IMR-90 (cell line): ENCODE results near the gene MCTP1. TPM values are rescaled to one million over a fixed set of nuclear protein-coding genes. Genes with fewer than 3 reads are reported as not detected.

Source experiments
- ATAC-seq: fragments of 200-7000 bp; cut with Tn5 transposase; 2 replicates; pipeline ENCODE4 v1.9.1; 2020; ENCODE audit warnings: low read depth, mild to moderate bottlenecking, moderate library complexity
- BruUV-seq: library from RNA; stranded (reverse); fragments of 400-500 nt; replicated peaks from 2 replicates; lab custom pipeline; 2021; lab: Mats Ljungman, UMichigan
- CTCF ChIA-PET: fragments of 300-600 bp; formaldehyde crosslinking; extraction: SDS; loops from one replicate; lab custom pipeline; 2021; ENCODE audit warnings: antibody characterized with exemption; lab: Yijun Ruan, JAX
- POLR2A ChIA-PET: fragments of 300-600 bp; sonication (Branson Sonifier 250); formaldehyde crosslinking; loops from one replicate; lab custom pipeline; 2022; ENCODE audit warnings: antibody characterized with exemption; ENCODE audit not compliant: unreplicated experiment; lab: Charles Lee
- DNase-seq: peaks from one replicate; pipeline ENCODE4 v3.0.0; 2013
- H2AFZ ChIP-seq: replicated peaks from 2 replicates; pipeline ENCODE3; 2013; ENCODE audit warnings: low read length, mild to moderate bottlenecking; ENCODE audit not compliant: poor library complexity
- H2AK5ac ChIP-seq: 2 replicates; pipeline ENCODE4 v1.6.1; 2013; ENCODE audit warnings: low read depth, low read length, inconsistent platforms
- H2AK9ac ChIP-seq: replicated peaks from 2 replicates; pipeline ENCODE3; 2013; ENCODE audit warnings: mild to moderate bottlenecking, low read depth, low read length, moderate library complexity; ENCODE audit not compliant: poor library complexity
- H2BK120ac ChIP-seq: 2 replicates; pipeline ENCODE4 v1.6.1; 2013; ENCODE audit warnings: low read depth, low read length, inconsistent platforms
- H2BK15ac ChIP-seq: 3 replicates; pipeline ENCODE4 v1.6.1; 2013; ENCODE audit warnings: low read depth, low read length, inconsistent platforms
- H2BK20ac ChIP-seq: 2 replicates; pipeline ENCODE4 v1.6.1; 2013; ENCODE audit warnings: low read depth, mild to moderate bottlenecking, inconsistent platforms, low read length, moderate library complexity
- H2BK5ac ChIP-seq: 2 replicates; pipeline ENCODE4 v1.6.1; 2013; ENCODE audit warnings: mild to moderate bottlenecking, low read depth, low read length, inconsistent platforms; ENCODE audit not compliant: poor library complexity, severe bottlenecking
- H3K14ac ChIP-seq: replicated peaks from 2 replicates; pipeline ENCODE4 v1.6.1; 2013; ENCODE audit warnings: low read depth, low read length, inconsistent platforms
- H3K18ac ChIP-seq: 2 replicates; pipeline ENCODE4 v1.6.1; 2013; ENCODE audit warnings: low read depth, low read length, control low read depth
- H3K23ac ChIP-seq: 2 replicates; pipeline ENCODE4 v1.6.1; 2013; ENCODE audit warnings: low read depth, low read length, inconsistent platforms
- H3K27ac ChIP-seq: 2 replicates; pipeline ENCODE4 v1.5.1; 2013; ENCODE audit warnings: mild to moderate bottlenecking, control low read depth, low read length; ENCODE audit not compliant: insufficient read depth
- H3K27me3 ChIP-seq: 2 replicates; pipeline ENCODE4 v1.6.1; 2013; ENCODE audit warnings: low read length; ENCODE audit not compliant: control insufficient read depth, insufficient read depth
- H3K36me3 ChIP-seq: 2 replicates; pipeline ENCODE4 v1.6.1; 2013; ENCODE audit warnings: low read length, mixed read lengths; ENCODE audit not compliant: control insufficient read depth, insufficient read depth
- H3K4ac ChIP-seq: 2 replicates; pipeline ENCODE4 v1.6.1; 2013; ENCODE audit warnings: low read depth, low read length, inconsistent platforms
- H3K4me1 ChIP-seq: 2 replicates; pipeline ENCODE4 v1.6.1; 2013; ENCODE audit warnings: low read length, mixed read lengths; ENCODE audit not compliant: control insufficient read depth, insufficient read depth
- H3K4me2 ChIP-seq: 2 replicates; pipeline ENCODE4 v1.6.1; 2013; ENCODE audit warnings: low read depth, mild to moderate bottlenecking, control low read depth, low read length, moderate library complexity
- H3K4me3 ChIP-seq: 2 replicates; pipeline ENCODE4 v1.5.1; 2013; ENCODE audit warnings: low read depth, mild to moderate bottlenecking, control low read depth, low read length, moderate library complexity; ENCODE audit not compliant: insufficient read depth
- H3K56ac ChIP-seq: 2 replicates; pipeline ENCODE4 v1.6.1; 2013; ENCODE audit warnings: low read length, inconsistent platforms; ENCODE audit not compliant: insufficient read depth; ENCODE audit errors: extremely low read depth
- H3K79me1 ChIP-seq, 2 experiments: 2 replicates each; pipeline ENCODE4 v1.6.1; 2013; ENCODE audit warnings: low read length in 2 of 2, inconsistent platforms in 1 of 2, low read depth in 1 of 2
- H3K9ac ChIP-seq: 2 replicates; pipeline ENCODE4 v1.6.1; 2013; ENCODE audit warnings: low read depth, low read length, control low read depth
- H3K9me1 ChIP-seq: 2 replicates; pipeline ENCODE4 v1.6.1; 2013; ENCODE audit warnings: low read length, inconsistent platforms; ENCODE audit not compliant: insufficient read depth
- H3K9me3 ChIP-seq: 2 replicates; pipeline ENCODE4 v1.6.1; 2013; ENCODE audit warnings: low read length; ENCODE audit not compliant: control insufficient read depth, insufficient read depth
- H4K20me1 ChIP-seq: 2 replicates; pipeline ENCODE4 v1.6.1; 2013; ENCODE audit warnings: low read length, inconsistent platforms; ENCODE audit not compliant: insufficient read depth
- H4K5ac ChIP-seq: 2 replicates; pipeline ENCODE4 v1.6.1; 2013; ENCODE audit warnings: mild to moderate bottlenecking, low read depth, low read length, control low read depth
- H4K8ac ChIP-seq, 2 experiments: 2 replicates each; pipeline ENCODE4 v1.6.1; 2013; ENCODE audit warnings: low read depth in 2 of 2, low read length in 2 of 2, control low read depth in 1 of 2, inconsistent platforms in 1 of 2
- H4K91ac ChIP-seq: 2 replicates; pipeline ENCODE4 v1.6.1; 2013; ENCODE audit warnings: low read depth, low read length, inconsistent platforms; ENCODE audit not compliant: insufficient read depth
- BHLHE40 ChIP-seq: fragments of 150-350 bp; IDR thresholded peaks from 2 replicates; pipeline ENCODE4 v1.6.1; 2016; ENCODE audit warnings: mild to moderate bottlenecking, low read depth, low read length
- CHD1 ChIP-seq: IDR thresholded peaks from 2 replicates; pipeline ENCODE4 v1.6.1; 2012; ENCODE audit warnings: low read depth, low read length, improper control_type of control experiment
- MAZ ChIP-seq: IDR thresholded peaks from 2 replicates; pipeline ENCODE4 v1.6.1; 2012; ENCODE audit warnings: low read depth, mild to moderate bottlenecking, low read length, improper control_type of control experiment, moderate library complexity, borderline replicate concordance
- NFE2L2 ChIP-seq: fragments of 150-350 bp; IDR thresholded peaks from 2 replicates; pipeline ENCODE4 v1.6.1; 2016; ENCODE audit warnings: low read depth, mild to moderate bottlenecking, low read length
- RAD21 ChIP-seq: IDR thresholded peaks from 2 replicates; pipeline ENCODE4 v1.6.1; 2012; ENCODE audit warnings: low read length, improper control_type of control experiment
- RCOR1 ChIP-seq: IDR thresholded peaks from 2 replicates; pipeline ENCODE4 v1.6.1; 2012; ENCODE audit warnings: mild to moderate bottlenecking, low read length, improper control_type of control experiment; ENCODE audit not compliant: insufficient replicate concordance
- RFX5 ChIP-seq: IDR thresholded peaks from 2 replicates; pipeline ENCODE4 v1.8.0; 2012; ENCODE audit warnings: low read depth, mild to moderate bottlenecking, low read length, moderate library complexity
- WGBS, 2 experiments: methylation state at CpG; one replicate each; pipeline versions ENCODE4 v1.1.5 to v1.1.7; 2013; ENCODE audit warnings: missing lambda C conversion rate in 2 of 2; ENCODE audit not compliant: insufficient read length in 1 of 2; ENCODE audit errors: extremely low coverage in 2 of 2; 5-methylcytosine and 5-hydroxymethylcytosine counted together
- dilution Hi-C: fragments of 300-500 bp; cut with HindIII; formaldehyde crosslinking; loops from one replicate; pipeline ENCODE4 v1.14.3; 2018; ENCODE audit warnings: low sequenced_read_pairs; ENCODE audit not compliant: unreplicated experiment
- in situ Hi-C: fragments of 300-500 bp; cut with MboI; formaldehyde crosslinking; loops from 3 replicates; pipeline ENCODE4 v1.14.3; 2019; ENCODE audit warnings: low sequenced_read_pairs, inconsistent platforms, mixed read lengths
- intact Hi-C: fragments of 100-400 bp; cut with micrococcal nuclease; formaldehyde crosslinking; loops from 2 replicates; pipeline ENCODE4 v1.10.0; 2022
- polyA plus RNA-seq, 3 experiments: library from polyadenylated mRNA; depleted of rRNA; stranded (reverse); fragments of >200 nt; gene quantifications; 2 replicates each; pipeline ENCODE4 v1.2.3, GENCODE V29; 2012; ENCODE audit warnings: low replicate concordance in 1 of 3
- total RNA-seq: library from RNA; depleted of rRNA; stranded (reverse); fragments of >200 nt; gene quantifications from 2 replicates; pipeline ENCODE4 v1.2.3, GENCODE V29; 2012
- TF ChIP-seq, protein P1 (sequence below): fragments of 150-350 bp; IDR thresholded peaks from 2 replicates; pipeline ENCODE4 v1.6.1; 2016; ENCODE audit warnings: low read depth, mild to moderate bottlenecking, low read length, moderate library complexity, borderline replicate concordance

The MCTP1 gene
- total and polyA plus RNA-seq, 2 of the 4 experiments (the other 2 are of a cell fraction) = 0.21 TPM; not detected in 1

DNA sequence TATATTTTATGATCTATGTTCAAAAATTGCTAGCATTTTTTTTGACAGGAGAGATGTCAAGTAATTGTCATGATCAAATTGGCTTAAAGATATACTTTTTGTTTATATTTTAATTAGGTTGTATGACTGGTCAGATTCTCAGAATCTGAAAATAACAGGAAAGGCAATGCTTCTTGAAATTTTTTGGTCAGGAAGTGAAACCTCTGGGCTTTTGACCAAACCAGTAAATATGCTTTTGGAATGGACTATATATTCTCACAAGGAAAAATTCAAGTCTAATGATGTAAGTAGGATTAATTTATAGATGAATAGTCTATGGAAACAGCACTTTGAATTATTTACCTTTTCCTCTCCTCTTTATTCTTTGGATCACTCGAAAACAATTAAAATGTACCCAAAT lies 614.2 kb downstream of the MCTP1 start:
- no peaks in the 10 kb centered on the region for H3K9me3 ChIP-seq
- no peak overlapping the region for H4K5ac ChIP-seq
- no peak overlapping the region for H2AFZ ChIP-seq
- TF ChIP-seq, protein P1, sequence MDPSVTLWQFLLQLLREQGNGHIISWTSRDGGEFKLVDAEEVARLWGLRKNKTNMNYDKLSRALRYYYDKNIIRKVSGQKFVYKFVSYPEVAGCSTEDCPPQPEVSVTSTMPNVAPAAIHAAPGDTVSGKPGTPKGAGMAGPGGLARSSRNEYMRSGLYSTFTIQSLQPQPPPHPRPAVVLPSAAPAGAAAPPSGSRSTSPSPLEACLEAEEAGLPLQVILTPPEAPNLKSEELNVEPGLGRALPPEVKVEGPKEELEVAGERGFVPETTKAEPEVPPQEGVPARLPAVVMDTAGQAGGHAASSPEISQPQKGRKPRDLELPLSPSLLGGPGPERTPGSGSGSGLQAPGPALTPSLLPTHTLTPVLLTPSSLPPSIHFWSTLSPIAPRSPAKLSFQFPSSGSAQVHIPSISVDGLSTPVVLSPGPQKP = no peak
- no peak for TF ChIP-seq RFX5
- no peak for TF ChIP-seq NFE2L2
- TF ChIP-seq RAD21 = no peak
- TF ChIP-seq BHLHE40 = no peak
- TF ChIP-seq MAZ = no peak
- TF ChIP-seq CHD1 = no peak
- no peak for TF ChIP-seq RCOR1
- H3K9ac ChIP-seq = no peak overlapping the region
- no peaks in the 10 kb centered on the region for H3K9me1 ChIP-seq
- no peak for ATAC-seq
- H3K4me2 ChIP-seq = no peak overlapping the region
- H3K79me1 ChIP-seq = no peaks in the 10 kb centered on the region
- POLR2A ChIA-PET = no interaction called here
- no peak overlapping the region for H2AK9ac ChIP-seq
- H3K27me3 ChIP-seq = no peaks in the 10 kb centered on the region
- no peak overlapping the region for H2BK5ac ChIP-seq
- no CpG with 5 or more reads among the region's 1 CpG for WGBS, 2 experiments
- H4K20me1 ChIP-seq = no peaks in the 10 kb centered on the region
- H3K14ac ChIP-seq = no peak overlapping the region
- no peaks in the 10 kb centered on the region for H3K36me3 ChIP-seq
- no peak overlapping the region for H2AK5ac ChIP-seq
- peak; percentile 10 for DNase-seq
- H3K56ac ChIP-seq = no peak overlapping the region
- H3K4me3 ChIP-seq = no peak overlapping the region
- H4K91ac ChIP-seq = no peak overlapping the region
- H3K4ac ChIP-seq = no peak overlapping the region
- H3K27ac ChIP-seq = no peak overlapping the region
- H3K18ac ChIP-seq = no peak overlapping the region
- H3K4me1 ChIP-seq = no peaks in the 10 kb centered on the region
- BruUV-seq = no TSS peak
- in situ Hi-C loops (no loop called here), intact Hi-C loops (no loop called here), dilution Hi-C loops (no loop called here)
- CTCF ChIA-PET = no interaction called here
- no peak overlapping the region for H3K23ac ChIP-seq
- no peak overlapping the region for H2BK120ac ChIP-seq
- no peak overlapping the region for H2BK15ac ChIP-seq
- no peak overlapping the region for H2BK20ac ChIP-seq
- no peak overlapping the region for H4K8ac ChIP-seq
